ENCODE measurements around the gene TXNRD1.

DNA sequence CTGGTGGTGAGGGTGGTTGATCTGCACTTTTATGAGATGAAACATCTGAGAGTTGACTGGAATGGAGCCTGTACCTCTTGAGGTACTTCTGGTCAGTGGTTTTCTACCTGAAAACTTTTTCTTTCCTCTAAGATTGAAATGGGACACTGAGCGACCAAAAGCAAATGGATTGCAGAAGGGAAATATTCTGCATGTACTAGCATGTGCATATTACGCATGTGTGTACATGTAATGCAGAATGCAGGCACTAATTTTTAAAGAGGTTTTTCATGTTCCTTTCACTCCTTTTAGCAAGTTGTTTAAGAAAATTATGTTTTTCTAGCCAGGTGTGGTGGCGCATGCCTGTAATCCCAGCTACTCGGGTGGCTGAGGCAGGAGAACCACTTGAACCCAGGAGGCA, 59.2 kb downstream of the TXNRD1 start:
- TF ChIP-seq POLR2A (IDR thresholded peaks at IDR 0.05) (no peak), POLR2AphosphoS5 (IDR thresholded peaks at IDR 0.05) (no peak)
- TF ChIP-seq, protein P1, sequence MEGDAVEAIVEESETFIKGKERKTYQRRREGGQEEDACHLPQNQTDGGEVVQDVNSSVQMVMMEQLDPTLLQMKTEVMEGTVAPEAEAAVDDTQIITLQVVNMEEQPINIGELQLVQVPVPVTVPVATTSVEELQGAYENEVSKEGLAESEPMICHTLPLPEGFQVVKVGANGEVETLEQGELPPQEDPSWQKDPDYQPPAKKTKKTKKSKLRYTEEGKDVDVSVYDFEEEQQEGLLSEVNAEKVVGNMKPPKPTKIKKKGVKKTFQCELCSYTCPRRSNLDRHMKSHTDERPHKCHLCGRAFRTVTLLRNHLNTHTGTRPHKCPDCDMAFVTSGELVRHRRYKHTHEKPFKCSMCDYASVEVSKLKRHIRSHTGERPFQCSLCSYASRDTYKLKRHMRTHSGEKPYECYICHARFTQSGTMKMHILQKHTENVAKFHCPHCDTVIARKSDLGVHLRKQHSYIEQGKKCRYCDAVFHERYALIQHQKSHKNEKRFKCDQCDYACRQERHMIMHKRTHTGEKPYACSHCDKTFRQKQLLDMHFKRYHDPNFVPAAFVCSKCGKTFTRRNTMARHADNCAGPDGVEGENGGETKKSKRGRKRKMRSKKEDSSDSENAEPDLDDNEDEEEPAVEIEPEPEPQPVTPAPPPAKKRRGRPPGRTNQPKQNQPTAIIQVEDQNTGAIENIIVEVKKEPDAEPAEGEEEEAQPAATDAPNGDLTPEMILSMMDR (IDR thresholded peaks at IDR 0.05): no peak
